NCI-H1092 (cell line): ENCODE results near the gene KNCN.

Source experiments
- DNase-seq: peaks from one replicate; lab custom pipeline; 2025; lab: John Stamatoyannopoulos, UW

Gene KNCN

DNA sequence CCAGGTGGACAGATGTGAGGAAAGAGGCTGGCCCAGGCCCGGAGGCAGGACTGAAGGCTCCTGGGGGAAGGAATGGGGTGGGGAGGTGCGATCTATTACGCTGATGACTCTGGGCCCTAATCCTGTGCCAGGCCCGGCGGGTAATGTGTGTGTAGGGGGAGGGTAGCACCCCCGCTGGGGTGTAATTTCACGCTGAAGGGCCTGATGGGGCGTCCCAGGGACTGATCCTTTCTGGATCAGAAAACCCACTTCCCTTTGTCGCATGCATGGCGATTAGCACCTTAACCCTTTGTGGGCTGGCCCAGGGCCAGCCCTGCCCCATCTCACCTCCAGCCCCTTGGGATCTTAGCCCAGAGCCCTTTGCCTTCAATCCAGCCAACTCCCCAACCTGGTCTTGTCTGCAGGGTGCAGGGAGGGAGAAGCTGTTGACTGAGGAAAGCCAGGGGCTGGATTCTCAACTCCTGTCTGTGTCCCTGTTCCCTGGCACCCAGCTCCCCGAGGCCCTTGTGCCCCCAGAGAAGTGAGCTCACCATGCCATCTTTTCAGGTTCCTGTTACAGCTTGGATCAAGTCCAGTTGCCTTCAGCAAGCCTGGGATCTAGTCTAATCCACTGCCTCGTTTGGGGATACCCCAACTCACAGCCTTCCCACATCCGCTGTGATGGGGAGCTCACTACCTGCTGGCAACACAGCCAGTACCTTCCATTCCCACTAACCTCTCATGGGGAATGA lies 26.0 kb downstream of the KNCN start:
- DNase-seq, result no peak

- no peak for DNase-seq
Measured at GRCh38 chr1:46524843-46525242, 26.6 kb downstream of the KNCN start.

DNA sequence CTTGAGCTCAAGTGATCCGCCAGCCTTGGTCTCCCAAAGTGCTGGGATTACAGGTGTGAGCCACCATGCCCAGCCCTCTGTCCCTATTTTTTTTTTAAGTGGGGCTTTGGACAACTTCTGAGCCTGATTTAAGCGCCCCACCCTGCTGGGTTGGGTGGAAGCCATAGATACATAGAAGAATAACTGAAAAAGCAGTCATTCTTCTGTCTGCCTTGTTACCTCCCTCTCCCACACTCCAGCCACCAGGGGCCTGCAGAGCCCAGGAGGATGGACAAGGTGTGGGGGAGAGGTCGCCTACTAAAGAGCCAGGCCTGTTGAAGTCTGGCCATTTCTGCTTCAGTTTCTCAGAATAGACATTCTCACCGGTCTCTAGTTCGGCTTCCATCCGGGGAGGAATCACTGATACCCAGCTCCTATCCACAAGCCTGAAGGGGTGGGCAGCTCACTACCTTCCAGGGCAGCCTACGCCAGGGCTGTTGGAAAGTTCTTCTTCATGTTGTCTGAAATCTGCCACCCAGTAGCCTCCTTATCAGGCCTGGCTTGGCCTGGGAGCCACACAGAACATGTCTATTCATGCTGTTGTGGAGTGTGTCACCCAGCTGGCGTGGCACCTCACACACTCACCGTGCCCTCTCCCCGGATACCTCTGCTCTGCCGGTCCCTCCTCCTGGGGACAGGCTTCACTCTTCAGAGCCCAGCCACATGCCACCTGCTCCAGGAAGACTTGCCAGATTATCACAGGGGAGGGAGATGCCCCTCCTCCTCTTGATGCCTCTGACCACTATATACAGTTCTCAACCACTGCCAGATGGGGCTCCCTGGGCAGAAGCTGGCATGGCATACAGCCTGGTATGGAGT lies 27.7 kb downstream of the KNCN start:
- DNase-seq, result no peak

DNA sequence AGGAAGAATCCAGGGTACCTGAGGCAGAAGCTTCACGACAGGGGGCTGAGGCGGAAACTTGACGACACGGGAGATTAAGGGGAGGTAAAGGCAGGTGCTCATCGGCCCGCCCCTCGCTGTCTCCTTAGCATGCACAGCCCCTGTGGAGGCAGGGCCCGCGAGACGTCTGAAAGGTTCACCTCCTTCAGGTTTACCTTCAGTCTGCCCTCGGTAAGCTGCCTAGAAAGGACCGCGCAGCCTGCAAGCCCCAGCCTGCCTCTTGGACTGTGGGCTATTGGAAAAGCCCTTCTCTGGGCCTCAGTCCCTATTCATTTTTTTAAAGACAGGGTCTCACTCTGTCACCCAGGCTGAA lies 28.5 kb downstream of the KNCN start:
- DNase-seq, result no peak

GRCh38 chr1:46522184-46522968 lies 29.1 kb downstream of the KNCN start:
- DNase-seq, result no peak

- no peak for DNase-seq
Measured at GRCh38 chr1:46521414-46521813, 30.0 kb downstream of the KNCN start.

- no peak for DNase-seq
Measured at GRCh38 chr1:46520063-46520911, 31.2 kb downstream of the KNCN start.

GRCh38 chr1:46519209-46519608 lies 32.2 kb downstream of the KNCN start:
- DNase-seq, result no peak

GRCh38 chr1:46517932-46518498 lies 33.4 kb downstream of the KNCN start:
- DNase-seq, result no peak

DNA sequence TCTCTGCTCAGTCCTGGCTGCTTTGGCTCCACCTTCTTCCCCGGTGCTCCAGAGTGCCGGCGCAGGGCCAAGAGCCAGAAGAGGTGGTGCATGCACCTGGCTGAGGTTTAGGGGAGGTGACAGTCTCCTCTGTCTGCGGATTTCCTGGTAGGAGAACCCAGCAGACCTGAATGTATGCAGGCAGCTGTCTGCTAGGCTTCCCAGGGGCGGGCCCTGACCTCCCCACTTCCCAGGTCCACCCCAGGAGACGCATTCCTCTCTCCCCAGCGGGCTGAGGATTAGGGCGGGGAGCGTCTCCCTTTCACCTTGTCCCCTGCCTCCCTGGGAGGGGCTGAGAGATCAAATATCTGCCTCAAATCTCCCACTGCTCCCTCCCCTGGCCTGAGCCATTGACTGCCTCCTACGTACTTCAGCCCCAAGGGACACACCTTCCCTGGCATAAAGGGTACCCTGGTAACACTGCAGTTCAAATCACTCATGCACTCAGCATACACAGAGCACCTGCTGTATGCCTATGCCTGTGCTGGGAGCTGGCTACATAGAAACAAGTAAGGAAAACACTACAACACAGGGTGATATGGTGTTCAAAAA lies 34.3 kb downstream of the KNCN start:
- peak; percentile 35 for DNase-seq

DNA sequence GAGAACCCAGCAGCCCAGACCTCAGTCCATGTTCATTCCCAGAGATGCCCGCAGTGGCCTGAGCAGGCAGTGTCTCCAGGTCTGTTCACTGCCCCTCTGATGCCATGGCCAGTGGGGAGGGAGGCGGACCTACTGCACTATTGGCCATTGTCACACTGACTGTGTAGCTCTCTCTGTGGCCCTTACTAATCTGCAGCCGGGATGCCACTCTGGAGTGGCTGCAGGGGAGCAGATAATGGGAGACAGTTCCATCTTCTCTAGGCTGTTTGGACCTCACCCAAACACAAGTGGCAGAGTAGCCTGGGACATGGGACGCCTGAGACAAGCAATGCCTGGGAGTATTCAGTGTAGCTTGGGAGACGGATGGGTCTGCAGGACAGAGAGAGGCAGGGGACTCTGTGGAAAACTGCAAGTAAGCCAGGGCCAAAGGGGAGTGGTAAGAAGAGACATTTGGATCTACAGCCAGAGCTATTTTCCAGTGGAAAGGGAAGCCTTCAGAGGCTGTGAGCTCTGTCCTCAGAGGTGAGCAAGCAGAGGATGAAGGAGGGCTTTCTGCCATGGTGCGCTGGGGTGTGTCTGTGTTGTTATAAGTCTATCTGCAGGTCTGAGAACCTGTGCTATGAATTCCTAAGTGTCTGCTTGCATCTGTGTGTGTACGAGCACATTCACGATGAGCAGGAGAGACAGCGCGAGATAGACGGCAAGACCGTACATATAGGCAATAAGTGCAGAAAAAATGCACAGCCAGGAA lies 35.1 kb downstream of the KNCN start:
- DNase-seq, result no peak

DNA sequence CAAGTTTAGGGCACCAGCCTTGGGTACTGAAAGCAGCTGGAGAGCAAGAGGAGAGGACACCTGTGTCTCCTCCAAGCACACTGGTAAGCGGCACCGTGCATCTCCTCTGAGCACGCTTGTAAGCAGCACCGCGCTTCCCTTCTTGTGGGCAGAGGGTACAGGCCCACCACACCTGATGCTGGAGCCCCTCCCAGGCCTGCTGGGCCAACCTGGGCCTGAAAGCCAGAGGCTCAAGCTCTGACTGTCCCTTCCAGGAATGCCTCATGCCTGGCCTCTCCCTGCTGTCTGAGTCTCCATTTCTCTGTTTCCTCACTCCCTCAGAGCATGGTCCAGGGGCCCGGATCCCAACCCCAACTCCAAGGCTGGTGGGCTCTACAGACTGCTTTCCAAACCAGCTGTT lies 35.9 kb downstream of the KNCN start:
- no peak for DNase-seq

DNA sequence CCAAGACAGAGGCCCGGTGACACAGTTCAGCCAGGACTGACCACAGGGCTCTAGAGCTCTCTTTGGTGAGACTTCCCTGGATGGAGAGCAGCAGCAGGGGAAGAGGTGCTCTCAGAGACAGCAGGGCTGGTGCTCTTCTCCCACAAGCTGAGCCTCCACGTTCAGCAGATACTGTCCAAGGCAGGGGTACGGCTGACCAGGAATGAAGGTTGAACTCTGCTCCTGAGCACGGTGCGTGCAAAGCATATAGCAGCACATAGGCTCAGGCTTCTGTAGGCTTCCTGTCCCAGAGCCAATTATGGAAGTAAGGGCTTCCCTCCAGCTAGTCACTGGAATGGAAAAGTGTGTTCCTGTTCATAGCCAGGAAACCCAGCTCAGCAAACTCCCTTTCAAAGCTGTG lies 37.9 kb downstream of the KNCN start:
- DNase-seq, result no peak

- no peak for DNase-seq
Measured at GRCh38 chr1:46512792-46513190, 38.7 kb downstream of the KNCN start.

DNA sequence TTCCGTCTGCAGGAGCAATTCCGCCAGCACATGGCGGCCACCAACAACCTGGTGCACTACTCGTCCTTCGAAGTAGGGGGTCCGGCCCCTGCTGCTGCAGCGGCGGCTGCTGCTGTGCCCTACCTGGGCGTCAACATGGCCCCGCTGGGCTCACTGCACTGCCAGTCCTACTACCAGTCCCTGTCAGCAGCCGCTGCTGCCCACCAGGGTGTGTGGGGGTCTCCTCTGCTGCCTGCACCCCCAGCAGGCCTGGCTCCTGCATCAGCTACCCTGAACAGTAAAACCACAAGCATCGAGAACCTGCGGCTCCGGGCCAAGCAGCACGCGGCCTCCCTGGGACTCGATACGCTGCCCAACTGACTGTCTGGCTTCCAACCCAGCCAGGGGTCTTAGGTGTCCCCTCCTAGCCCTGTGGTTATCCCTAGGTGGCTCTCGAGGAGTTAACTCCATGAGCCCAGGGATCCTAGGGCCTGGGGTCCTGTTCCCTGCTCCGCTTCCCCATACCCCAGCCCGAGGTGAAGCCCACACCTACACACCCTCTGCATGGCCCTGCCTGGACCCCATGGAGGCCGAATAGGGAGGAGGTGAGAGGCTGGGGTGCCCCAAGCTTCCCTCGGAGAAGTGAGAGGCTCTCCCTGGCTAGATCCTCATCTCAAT lies 39.2 kb downstream of the KNCN start:
- DNase-seq, result no peak

DNA sequence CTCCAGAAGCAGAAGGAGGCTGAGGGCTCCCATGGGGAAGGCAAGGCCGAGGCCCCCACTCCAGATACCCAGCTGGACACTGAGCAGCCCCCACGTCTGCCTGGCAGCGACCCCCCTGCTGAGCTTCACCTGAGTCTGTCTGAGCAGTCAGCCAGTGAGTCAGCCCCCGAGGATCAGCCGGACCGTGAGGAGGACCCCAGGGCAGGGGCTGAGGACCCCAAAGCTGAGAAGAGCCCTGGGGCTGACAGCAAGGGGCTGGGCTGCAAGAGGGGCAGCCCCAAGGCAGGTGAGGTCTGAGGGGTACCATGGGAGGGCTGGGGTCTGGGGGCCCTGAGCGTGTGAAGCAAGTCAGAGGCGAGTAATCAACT lies 40.5 kb downstream of the KNCN start:
- DNase-seq, result no peak

DNA sequence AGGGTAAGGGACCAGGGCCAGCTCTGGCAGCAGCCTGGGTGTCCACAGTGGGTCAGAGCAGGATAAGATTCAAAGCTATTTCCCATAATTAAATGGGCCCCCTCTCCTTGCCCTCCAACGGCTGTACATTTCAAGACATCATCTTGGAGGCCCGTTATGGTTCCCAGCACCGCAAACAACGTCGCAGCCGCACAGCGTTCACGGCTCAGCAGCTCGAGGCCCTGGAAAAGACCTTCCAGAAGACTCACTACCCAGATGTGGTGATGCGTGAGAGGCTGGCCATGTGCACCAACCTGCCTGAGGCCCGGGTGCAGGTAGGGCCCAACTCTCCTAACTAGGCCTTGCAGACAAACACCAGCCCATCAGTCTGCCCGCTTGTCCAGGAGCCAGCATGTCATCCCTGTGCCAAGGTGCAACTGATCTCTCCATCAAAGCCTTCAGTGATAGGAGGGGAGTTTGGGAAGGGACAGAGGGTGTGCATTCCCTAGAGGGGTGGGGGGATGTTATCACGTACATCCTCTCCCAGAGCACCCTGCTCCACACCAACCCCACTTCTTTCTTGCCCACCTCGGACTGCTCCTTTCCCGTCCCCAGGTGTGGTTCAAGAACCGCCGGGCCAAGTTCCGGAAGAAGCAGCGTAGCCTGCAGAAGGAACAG lies 41.0 kb downstream of the KNCN start:
- no peak for DNase-seq

GRCh38 chr1:46508757-46509156 lies 42.7 kb downstream of the KNCN start:
- DNase-seq, result no peak

DNA sequence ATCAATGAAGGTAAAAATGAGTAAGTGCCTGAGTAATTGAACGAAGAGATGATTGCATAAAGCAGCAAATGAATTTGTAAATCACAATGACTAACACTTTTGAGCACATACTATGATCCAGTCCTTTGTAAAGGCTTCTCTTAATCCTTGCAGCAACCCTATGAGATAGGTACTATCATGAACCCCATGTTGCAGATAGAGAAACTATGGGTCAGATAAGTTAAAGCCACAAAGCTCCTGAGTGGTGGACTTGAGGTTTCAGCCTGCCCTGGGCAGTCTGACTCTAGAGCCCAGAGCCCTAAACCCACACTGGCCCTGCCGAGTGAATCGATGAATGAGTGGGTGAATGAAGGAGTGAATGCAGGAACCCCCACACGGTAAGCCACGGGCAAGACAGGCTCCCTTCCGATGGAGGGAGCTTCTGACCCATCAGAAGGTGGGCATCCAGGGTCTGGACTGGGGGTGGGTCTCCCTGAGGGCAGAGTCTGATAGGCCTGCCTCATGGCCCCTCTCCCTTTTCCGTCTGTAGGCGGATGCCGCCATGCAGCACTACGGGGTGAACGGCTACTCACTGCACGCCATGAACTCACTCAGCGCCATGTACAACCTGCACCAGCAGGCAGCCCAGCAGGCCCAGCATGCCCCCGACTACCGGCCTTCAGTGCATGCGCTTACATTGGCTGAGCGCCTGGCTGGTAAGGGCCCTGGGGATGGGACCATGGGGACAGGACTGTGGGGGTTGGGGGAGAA lies 44.8 kb downstream of the KNCN start:
- no peak for DNase-seq
